ENCODE results near the gene TAF3. TPM values are rescaled to one million over a fixed set of nuclear protein-coding genes. Genes with fewer than 3 reads are reported as not detected.

Gene TAF3
- polyA plus RNA-seq, 1 donor (not counting 4 experiments of a cell fraction or from before 2014, with no cell fraction given): 2.0 TPM

DNA sequence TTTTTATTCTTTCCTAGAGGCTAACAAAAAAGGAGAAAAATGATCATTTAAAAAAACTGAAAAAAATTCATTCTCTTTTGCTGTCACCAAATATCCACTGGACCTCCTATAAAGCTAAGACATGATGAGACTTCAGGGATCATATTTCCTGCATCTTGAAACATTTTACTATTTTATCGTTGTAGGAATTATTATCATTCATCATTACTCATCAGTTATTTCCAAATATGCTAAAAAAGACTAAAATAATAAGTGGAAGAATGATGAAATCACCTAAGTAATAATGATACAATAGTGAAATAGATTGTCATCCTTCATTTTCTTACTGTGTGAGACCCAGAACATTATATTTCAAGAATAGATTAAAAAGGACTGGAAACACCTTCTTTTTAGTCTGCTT, 28.3 kb downstream of the TAF3 start:
- Histone ChIP-seq H3K79me2 (ENCODE audit: control insufficient read depth, insufficient read depth, low read length) (peaks cover 12% of the 10 kb centered on the region), H3K4me2 (ENCODE audit: control insufficient read depth, extremely low read depth, insufficient read depth, low read depth, low read length) (no peak overlapping the region), H3K4me1 (ENCODE audit: control insufficient read depth, extremely low read depth, insufficient read depth, low read length) (no peaks in the 10 kb centered on the region), H3K9me1 (ENCODE audit: control insufficient read depth, extremely low read depth, insufficient read depth, low read length) (no peaks in the 10 kb centered on the region), H3K27me3 (ENCODE audit: control insufficient read depth, extremely low read depth, insufficient read depth, low read length) (no peaks in the 10 kb centered on the region), H3K36me3 (ENCODE audit: control insufficient read depth in 2 of 2, extremely low read depth in 1 of 2, insufficient read depth in 2 of 2, low read length in 2 of 2) (no peaks in the 10 kb centered on the region), H4K20me1 (ENCODE audit: control insufficient read depth, extremely low read depth, insufficient read depth, low read length) (no peaks in the 10 kb centered on the region), H3K9ac (ENCODE audit: control insufficient read depth, extremely low read depth, insufficient read depth, low read length) (no peak overlapping the region), H3K9me3 (ENCODE audit: control insufficient read depth, low read depth, low read length) (no peaks in the 10 kb centered on the region), H3K27ac (ENCODE audit: control insufficient read depth, insufficient read depth, low read length) (no peak overlapping the region), H3K4me3 (ENCODE audit: control insufficient read depth in 2 of 3, extremely low read depth in 1 of 3, insufficient read depth in 2 of 3, low read depth in 1 of 3, low read length in 3 of 3) (no peak overlapping the region), H2AFZ (ENCODE audit: control insufficient read depth, low read length) (no peak overlapping the region)
- DNase-seq (ENCODE audit: low read depth, low spot score) (no peak), FAIRE-seq (no peak)
- dilution Hi-C loops (cut with MboI; ENCODE audit: extremely low pct_ligation_motif_present, low sequenced_read_pairs): no loop called here
- no peak for TF ChIP-seq CTCF (optimal IDR thresholded peaks at IDR 0.05 in 1 of 3, IDR thresholded peaks at IDR 0.05 in 1 of 3, conservative IDR thresholded peaks at IDR 0.05 in 1 of 3; ENCODE audit: extremely low read depth in 1 of 3, insufficient read depth in 2 of 3, low read length in 3 of 3)
- TF ChIP-seq EZH2 (IDR thresholded peaks at IDR 0.05; ENCODE audit: low read length): no peak

DNA sequence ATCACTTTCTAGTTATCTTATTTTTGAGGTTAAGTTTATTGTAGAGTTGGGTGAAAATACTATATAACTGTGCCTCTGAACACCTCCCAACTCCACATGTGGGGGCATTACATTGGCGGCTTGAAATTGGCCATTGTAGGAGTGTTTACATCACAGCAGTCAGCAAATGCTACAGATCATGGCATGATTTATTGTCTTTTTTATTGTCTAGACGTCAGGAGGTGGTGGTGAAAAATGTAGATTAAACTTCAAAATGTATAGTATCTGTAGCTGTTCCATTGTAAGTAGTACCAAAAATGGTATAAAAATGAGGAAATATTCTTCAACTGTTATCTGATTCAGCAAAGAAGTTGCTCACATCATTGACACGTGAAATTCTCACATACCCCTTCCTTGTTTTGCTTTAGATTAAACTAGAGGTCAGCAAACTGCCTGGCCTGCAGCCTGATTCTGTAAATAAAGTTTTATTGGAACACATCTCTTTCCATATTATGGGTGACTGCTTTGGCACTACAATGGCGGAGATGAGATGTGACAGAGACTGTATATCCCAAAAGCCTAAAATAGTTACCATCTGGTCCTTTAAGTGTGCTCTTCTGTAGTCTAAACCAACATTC, 35.0 kb downstream of the TAF3 start:
- H3K27ac ChIP-seq (ENCODE audit: control insufficient read depth, insufficient read depth, low read length): no peak overlapping the region
- H3K27me3 ChIP-seq (ENCODE audit: control insufficient read depth, extremely low read depth, insufficient read depth, low read length): no peaks in the 10 kb centered on the region
- H3K9ac ChIP-seq (ENCODE audit: control insufficient read depth, extremely low read depth, insufficient read depth, low read length): no peak overlapping the region
- DNase-seq (ENCODE audit: low read depth, low spot score): no peak
- H3K4me3 ChIP-seq (ENCODE audit: control insufficient read depth in 2 of 3, extremely low read depth in 1 of 3, insufficient read depth in 2 of 3, low read depth in 1 of 3, low read length in 3 of 3): no peak overlapping the region
- dilution Hi-C loops (cut with MboI; ENCODE audit: extremely low pct_ligation_motif_present, low sequenced_read_pairs): no loop called here
- H3K4me2 ChIP-seq (ENCODE audit: control insufficient read depth, extremely low read depth, insufficient read depth, low read depth, low read length): no peak overlapping the region
- no peaks in the 10 kb centered on the region for H3K4me1 ChIP-seq (ENCODE audit: control insufficient read depth, extremely low read depth, insufficient read depth, low read length)
- no peaks in the 10 kb centered on the region for H3K9me1 ChIP-seq (ENCODE audit: control insufficient read depth, extremely low read depth, insufficient read depth, low read length)
- no peak for FAIRE-seq
- no peak for TF ChIP-seq CTCF (optimal IDR thresholded peaks at IDR 0.05 in 1 of 3, IDR thresholded peaks at IDR 0.05 in 1 of 3, conservative IDR thresholded peaks at IDR 0.05 in 1 of 3; ENCODE audit: extremely low read depth in 1 of 3, insufficient read depth in 2 of 3, low read length in 3 of 3)
- TF ChIP-seq EZH2 (IDR thresholded peaks at IDR 0.05; ENCODE audit: low read length): no peak
- H3K79me2 ChIP-seq (ENCODE audit: control insufficient read depth, insufficient read depth, low read length): peaks cover 8% of the 10 kb centered on the region
- no peak overlapping the region for H2AFZ ChIP-seq (ENCODE audit: control insufficient read depth, low read length)
- H4K20me1 ChIP-seq (ENCODE audit: control insufficient read depth, extremely low read depth, insufficient read depth, low read length): no peaks in the 10 kb centered on the region
- no peaks in the 10 kb centered on the region for H3K36me3 ChIP-seq (ENCODE audit: control insufficient read depth in 2 of 2, extremely low read depth in 1 of 2, insufficient read depth in 2 of 2, low read length in 2 of 2)
- no peaks in the 10 kb centered on the region for H3K9me3 ChIP-seq (ENCODE audit: control insufficient read depth, low read depth, low read length)

Data from keratinocyte (primary cell).